Measurements from ENCODE around the gene WFDC10B.
"Not testable (repeated sequence)": the region's sequence is repeated elsewhere in the genome, so short reads cannot be mapped to it uniquely, and the experiment has no call there.

The WFDC10B gene

DNA sequence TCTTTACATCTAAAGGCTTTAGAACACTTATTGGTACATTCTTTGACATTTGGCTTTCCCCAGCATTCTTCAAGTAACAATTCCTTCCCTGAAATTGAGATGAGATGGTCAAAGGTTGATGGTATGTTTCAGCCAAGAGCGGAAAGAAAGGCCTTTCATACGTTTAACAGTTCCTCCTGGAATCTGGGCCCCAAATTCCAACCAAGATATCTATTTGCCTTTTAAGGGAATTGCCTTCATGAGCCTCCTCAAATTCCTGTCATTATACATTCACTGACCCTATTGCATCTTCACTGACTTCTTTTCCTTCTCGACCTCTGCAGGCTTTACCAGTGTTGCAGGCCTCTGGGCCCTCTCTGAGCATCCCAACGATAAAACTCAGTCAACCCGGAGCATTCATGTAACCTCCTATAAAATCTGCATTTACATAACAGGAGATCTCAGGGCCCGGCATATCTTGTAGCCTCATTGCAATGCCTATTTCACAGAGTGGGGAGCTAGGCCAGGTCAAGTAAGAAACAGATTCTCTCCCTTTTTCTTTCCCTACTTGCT lies 55.4 kb downstream of the WFDC10B start:
- no peak for TF ChIP-seq CTCF (IDR thresholded peaks at IDR 0.05; ENCODE audit: low read depth, low read length)
- DNase-seq (ENCODE audit: low read depth in 2 of 2): no peak
- H3K4me3 ChIP-seq (replicated peaks in 1 of 2; ENCODE audit: low read depth in 2 of 2, low read length in 2 of 2): no peak overlapping the region

DNA sequence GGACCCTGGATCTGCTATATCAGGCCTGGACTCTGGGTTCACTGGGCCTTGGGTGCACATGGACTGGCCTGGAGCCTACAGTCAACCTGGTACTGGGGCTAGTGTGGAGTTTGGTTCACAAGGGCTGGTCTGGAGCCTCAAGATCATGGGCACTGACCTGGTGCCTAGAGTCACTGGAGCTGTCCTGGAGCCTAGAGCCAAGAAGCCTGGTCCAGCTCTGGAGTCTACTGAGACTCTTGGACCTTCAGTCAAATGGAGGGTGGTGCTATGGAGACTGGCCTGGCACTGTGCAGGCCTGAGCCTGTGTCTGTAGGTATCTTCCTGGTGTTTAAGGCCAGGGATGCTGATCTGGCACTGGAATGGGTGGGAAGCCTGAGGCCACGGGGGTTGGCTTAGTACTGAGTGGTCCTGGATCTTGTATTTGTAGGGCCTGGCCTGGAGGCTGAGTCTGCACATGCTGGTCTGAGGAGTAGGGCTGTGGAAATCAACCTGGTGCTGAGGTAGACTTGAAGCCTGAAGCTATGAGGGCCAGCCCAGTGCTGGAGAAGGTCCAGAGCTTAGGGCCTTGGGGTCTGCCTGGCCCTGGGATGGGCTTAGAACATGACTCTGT lies 57.3 kb downstream of the WFDC10B start:
- no peak for TF ChIP-seq CTCF (IDR thresholded peaks at IDR 0.05; ENCODE audit: low read depth, low read length)
- no peak overlapping the region for H3K4me3 ChIP-seq (replicated peaks in 1 of 2; ENCODE audit: low read depth in 2 of 2, low read length in 2 of 2)
- DNase-seq (ENCODE audit: low read depth in 2 of 2): no peak

GRCh38 chr20:45646875-45647274 lies 57.9 kb downstream of the WFDC10B start:
- no peak overlapping the region for H3K4me3 ChIP-seq (replicated peaks in 1 of 2; ENCODE audit: low read depth in 2 of 2, low read length in 2 of 2)
- no peak for DNase-seq (ENCODE audit: low read depth in 2 of 2)
- TF ChIP-seq CTCF (IDR thresholded peaks at IDR 0.05; ENCODE audit: low read depth, low read length): no peak

GRCh38 chr20:45645869-45646268 lies 59.0 kb downstream of the WFDC10B start:
- DNase-seq (ENCODE audit: low read depth in 2 of 2): not testable (repeated sequence)

DNA sequence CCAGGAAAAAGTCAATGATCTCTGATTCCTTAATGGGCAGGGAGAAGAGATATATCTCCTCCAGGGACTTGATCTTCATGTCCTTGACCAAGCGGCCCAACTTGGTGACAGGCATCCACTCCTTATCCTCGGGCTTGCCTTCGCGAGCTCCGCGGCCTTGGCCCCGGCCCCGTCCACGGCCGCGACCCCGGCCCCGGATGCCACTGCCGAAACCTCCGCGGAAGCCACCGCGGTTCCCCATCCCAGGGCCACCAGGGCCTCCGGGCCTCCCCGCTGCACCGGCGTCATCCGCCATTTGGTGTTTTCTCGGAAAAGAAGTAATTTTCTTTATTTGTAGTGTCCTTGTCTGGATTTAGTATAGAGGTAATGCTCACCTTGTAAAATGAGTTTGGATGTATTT lies 63.7 kb downstream of the WFDC10B start:
- H3K4me3 ChIP-seq (replicated peaks in 1 of 2; ENCODE audit: low read depth in 2 of 2, low read length in 2 of 2); DNase-seq (ENCODE audit: low read depth in 2 of 2): not testable (repeated sequence)

More at GRCh38 chr20:45645869-45646268, 59.0 kb downstream of the WFDC10B start:
- H3K4me3 ChIP-seq (replicated peaks in 1 of 2; ENCODE audit: low read depth in 2 of 2, low read length in 2 of 2): not testable (repeated sequence)

DNA sequence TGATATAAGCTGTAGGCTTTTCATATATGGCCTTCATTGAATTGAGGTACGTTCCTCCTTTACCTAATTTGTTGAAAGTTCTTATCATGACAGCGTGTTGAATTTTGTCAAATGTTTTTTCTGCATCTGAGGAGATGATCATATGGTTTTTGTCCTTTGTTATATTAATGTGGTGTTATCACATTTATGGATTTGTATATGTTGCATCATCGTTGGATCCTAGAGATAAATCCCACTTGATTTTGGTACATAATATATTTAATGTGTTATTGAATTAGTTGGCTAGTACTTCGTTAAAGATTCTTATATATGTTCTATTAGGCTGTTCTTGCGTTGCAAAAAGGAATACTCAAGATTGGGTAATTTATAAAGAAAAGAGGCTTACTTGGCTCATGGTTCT lies 65.1 kb downstream of the WFDC10B start:
- no peak for DNase-seq (ENCODE audit: low read depth in 2 of 2)
- no peak for TF ChIP-seq CTCF (IDR thresholded peaks at IDR 0.05; ENCODE audit: low read depth, low read length)
- H3K4me3 ChIP-seq (replicated peaks in 1 of 2; ENCODE audit: low read depth in 2 of 2, low read length in 2 of 2): no peak overlapping the region

DNA sequence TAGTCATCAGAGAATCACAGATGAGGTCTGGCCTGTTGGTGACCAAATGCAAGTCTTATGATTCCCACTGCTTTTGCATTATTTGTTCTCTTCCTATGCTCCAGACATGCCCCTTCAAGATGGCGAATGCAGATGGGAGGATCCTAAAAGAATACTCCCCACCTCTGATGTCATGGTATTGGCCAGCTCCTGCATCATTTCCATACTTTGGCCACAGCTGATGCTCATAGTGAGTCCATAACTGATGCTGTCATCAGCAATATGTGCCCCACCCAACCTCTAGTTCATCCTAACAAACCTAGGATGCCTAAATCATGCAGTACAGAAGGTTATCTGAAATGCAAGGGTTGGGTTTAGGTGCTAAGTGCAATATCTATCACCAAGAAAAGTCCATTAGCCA lies 68.3 kb downstream of the WFDC10B start:
- no peak for TF ChIP-seq CTCF (IDR thresholded peaks at IDR 0.05; ENCODE audit: low read depth, low read length)
- DNase-seq (ENCODE audit: low read depth in 2 of 2): no peak
- H3K4me3 ChIP-seq (replicated peaks in 1 of 2; ENCODE audit: low read depth in 2 of 2, low read length in 2 of 2): no peak overlapping the region
